Body of pancreas (tissue), 4 donors: ENCODE results near the gene ELL.

Experiments used
- POLR2A ChIP-seq, 3 donors: fragments of 450-650 bp; IDR thresholded peaks; one replicate each; pipeline ENCODE4 v1.6.1; 2016; ENCODE audit warnings: antibody characterized with exemption in 3 of 3, mild to moderate bottlenecking in 2 of 3
- TF ChIP-seq, protein P1 (sequence below), 7 experiments: fragments of 450-650 bp in 4 of 7; fragments of 200-600 bp in 3 of 7; sonication (generic) in 3 of 7; IDR thresholded peaks; one replicate each; pipeline ENCODE4 v1.5.1; 2016 to 2019; ENCODE audit warnings: antibody characterized with exemption in 7 of 7

DNA sequence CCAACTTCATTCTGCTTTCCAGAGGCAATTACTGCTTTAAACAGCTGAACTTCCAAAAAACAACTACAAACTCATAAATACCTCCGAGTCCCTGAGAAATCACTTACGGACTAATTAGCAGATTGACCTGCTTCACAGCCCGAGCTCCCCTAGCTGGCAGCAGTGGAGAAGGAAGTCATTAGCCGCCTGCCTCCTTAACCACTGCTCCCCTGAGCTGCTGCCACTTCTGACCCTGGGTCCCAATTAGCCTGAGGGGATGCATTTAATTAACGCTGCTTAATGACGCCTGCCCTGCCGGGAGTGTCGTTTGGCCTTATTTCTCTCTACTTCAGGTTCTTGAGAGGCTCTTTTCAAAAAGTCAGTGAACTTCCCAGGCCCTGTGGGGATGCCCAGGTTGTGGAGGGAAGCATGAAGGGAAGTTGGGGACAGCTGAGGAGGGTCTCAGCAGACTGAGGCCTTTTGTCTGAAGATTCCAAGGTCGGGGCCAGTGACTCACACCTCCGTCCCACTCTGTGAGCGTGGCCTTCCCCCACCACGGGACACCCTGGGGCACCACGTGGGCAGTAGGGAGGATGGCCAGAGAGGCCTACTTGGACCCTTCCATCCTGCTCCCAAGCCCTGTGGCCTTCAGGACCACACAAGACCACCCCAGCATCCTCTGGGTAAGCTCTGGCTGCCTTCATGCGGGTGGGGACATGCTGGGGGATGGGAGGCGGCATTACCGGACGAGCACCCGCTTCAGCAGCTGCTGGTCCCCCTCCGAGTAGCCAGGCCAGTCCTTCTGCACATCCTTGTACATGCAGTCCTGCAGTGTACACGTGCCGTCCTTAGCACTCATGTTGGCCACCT, 64.2 kb downstream of the ELL start:
- TF ChIP-seq, protein P1, sequence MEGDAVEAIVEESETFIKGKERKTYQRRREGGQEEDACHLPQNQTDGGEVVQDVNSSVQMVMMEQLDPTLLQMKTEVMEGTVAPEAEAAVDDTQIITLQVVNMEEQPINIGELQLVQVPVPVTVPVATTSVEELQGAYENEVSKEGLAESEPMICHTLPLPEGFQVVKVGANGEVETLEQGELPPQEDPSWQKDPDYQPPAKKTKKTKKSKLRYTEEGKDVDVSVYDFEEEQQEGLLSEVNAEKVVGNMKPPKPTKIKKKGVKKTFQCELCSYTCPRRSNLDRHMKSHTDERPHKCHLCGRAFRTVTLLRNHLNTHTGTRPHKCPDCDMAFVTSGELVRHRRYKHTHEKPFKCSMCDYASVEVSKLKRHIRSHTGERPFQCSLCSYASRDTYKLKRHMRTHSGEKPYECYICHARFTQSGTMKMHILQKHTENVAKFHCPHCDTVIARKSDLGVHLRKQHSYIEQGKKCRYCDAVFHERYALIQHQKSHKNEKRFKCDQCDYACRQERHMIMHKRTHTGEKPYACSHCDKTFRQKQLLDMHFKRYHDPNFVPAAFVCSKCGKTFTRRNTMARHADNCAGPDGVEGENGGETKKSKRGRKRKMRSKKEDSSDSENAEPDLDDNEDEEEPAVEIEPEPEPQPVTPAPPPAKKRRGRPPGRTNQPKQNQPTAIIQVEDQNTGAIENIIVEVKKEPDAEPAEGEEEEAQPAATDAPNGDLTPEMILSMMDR (IDR thresholded peaks at IDR 0.05): no peak
- no peak for TF ChIP-seq POLR2A (IDR thresholded peaks at IDR 0.05)
